Effector memory CD4-positive, alpha-beta T cell (primary cell): ENCODE results near the gene SH3RF3.
"Not testable (repeated sequence)": the region's sequence is repeated elsewhere in the genome, so short reads cannot be mapped to it uniquely, and the experiment has no call there.

Experiments used
- DNase-seq, 3 donors: peaks; one replicate each; pipeline ENCODE4 v3.0.0-alpha.2; 2020
- H3K27ac ChIP-seq: 2 replicates; pipeline ENCODE4 v1.7.0; 2013; ENCODE audit warnings: mild to moderate bottlenecking, low read length, moderate library complexity; ENCODE audit not compliant: insufficient read depth, poor library complexity, severe bottlenecking
- H3K27me3 ChIP-seq: replicated peaks from 2 replicates; pipeline ENCODE4 v1.7.0; 2013; ENCODE audit warnings: mild to moderate bottlenecking, low read length; ENCODE audit not compliant: insufficient read depth, control insufficient read depth, poor library complexity, severe bottlenecking
- H3K36me3 ChIP-seq: 2 replicates; pipeline ENCODE4 v1.7.0; 2013; ENCODE audit warnings: mild to moderate bottlenecking, low read length, moderate library complexity; ENCODE audit not compliant: control insufficient read depth, insufficient read depth
- H3K4me1 ChIP-seq: 2 replicates; pipeline ENCODE4 v1.7.0; 2013; ENCODE audit warnings: low read length, mild to moderate bottlenecking; ENCODE audit not compliant: control insufficient read depth, insufficient read depth, poor library complexity, severe bottlenecking
- H3K4me3 ChIP-seq: 2 replicates; pipeline ENCODE4 v1.7.0; 2013; ENCODE audit warnings: low read length, low read depth, mild to moderate bottlenecking; ENCODE audit not compliant: insufficient read depth, poor library complexity, severe bottlenecking
- H3K9me3 ChIP-seq: 2 replicates; pipeline ENCODE4 v1.7.0; 2013; ENCODE audit warnings: mild to moderate bottlenecking, low read length, moderate library complexity; ENCODE audit not compliant: control insufficient read depth

SH3RF3 gene

GRCh38 chr2:109214651-109215371 is 85.8 kb downstream of the SH3RF3 start:
- Histone ChIP-seq H3K36me3 (no peaks in the 10 kb centered on the region), H3K27me3 (peaks cover 42% of the 10 kb centered on the region), H3K9me3 (no peaks in the 10 kb centered on the region), H3K27ac (no peak overlapping the region), H3K4me3 (no peak overlapping the region), H3K4me1 (peaks cover 52% of the 10 kb centered on the region)
- no peak for DNase-seq

GRCh38 chr2:109215866-109216265 is 86.9 kb downstream of the SH3RF3 start:
- no peak overlapping the region for H3K27ac ChIP-seq
- no peak overlapping the region for H3K4me3 ChIP-seq
- peaks cover 52% of the 10 kb centered on the region for H3K4me1 ChIP-seq
- no peak for DNase-seq
- H3K27me3 ChIP-seq = peaks cover 36% of the 10 kb centered on the region
- H3K36me3 ChIP-seq = no peaks in the 10 kb centered on the region
- no peaks in the 10 kb centered on the region for H3K9me3 ChIP-seq

- peaks cover 52% of the 10 kb centered on the region for H3K4me1 ChIP-seq
- peaks cover 35% of the 10 kb centered on the region for H3K27me3 ChIP-seq
- no peak overlapping the region for H3K4me3 ChIP-seq
- DNase-seq = no peak
- H3K9me3 ChIP-seq = no peaks in the 10 kb centered on the region
- no peaks in the 10 kb centered on the region for H3K36me3 ChIP-seq
- no peak overlapping the region for H3K27ac ChIP-seq
Measured at GRCh38 chr2:109216332-109216731, 87.3 kb downstream of the SH3RF3 start.

- no peaks in the 10 kb centered on the region for H3K36me3 ChIP-seq
- no peak for DNase-seq
- no peak overlapping the region for H3K27ac ChIP-seq
- no peak overlapping the region for H3K4me3 ChIP-seq
- H3K4me1 ChIP-seq = peaks cover 49% of the 10 kb centered on the region
- no peaks in the 10 kb centered on the region for H3K9me3 ChIP-seq
- H3K27me3 ChIP-seq = peaks cover 27% of the 10 kb centered on the region
Measured at GRCh38 chr2:109217362-109218086, 88.5 kb downstream of the SH3RF3 start.

- Histone ChIP-seq H3K9me3 (no peaks in the 10 kb centered on the region), H3K27me3 (peaks cover 20% of the 10 kb centered on the region), H3K36me3 (no peaks in the 10 kb centered on the region), H3K4me3 (no peak overlapping the region), H3K27ac (no peak overlapping the region), H3K4me1 (peaks cover 44% of the 10 kb centered on the region)
- DNase-seq = no peak
Measured at GRCh38 chr2:109218087-109218791, 89.2 kb downstream of the SH3RF3 start.

- Histone ChIP-seq H3K4me3 (no peak overlapping the region), H3K27me3 (peaks cover 17% of the 10 kb centered on the region), H3K36me3 (no peaks in the 10 kb centered on the region), H3K27ac (no peak overlapping the region), H3K4me1 (peaks cover 39% of the 10 kb centered on the region), H3K9me3 (no peaks in the 10 kb centered on the region)
- no peak for DNase-seq
Measured at GRCh38 chr2:109218792-109219126, 89.8 kb downstream of the SH3RF3 start.

GRCh38 chr2:109220860-109221259 is 91.9 kb downstream of the SH3RF3 start:
- DNase-seq = no peak
- no peaks in the 10 kb centered on the region for H3K9me3 ChIP-seq
- peaks cover 18% of the 10 kb centered on the region for H3K4me1 ChIP-seq
- H3K36me3 ChIP-seq = no peaks in the 10 kb centered on the region
- no peak overlapping the region for H3K4me3 ChIP-seq
- no peak overlapping the region for H3K27ac ChIP-seq
- H3K27me3 ChIP-seq = peaks cover 15% of the 10 kb centered on the region

- Histone ChIP-seq H3K4me1 (peaks cover 17% of the 10 kb centered on the region), H3K27me3 (peaks cover 10% of the 10 kb centered on the region)
- DNase-seq, H3K36me3 ChIP-seq, H3K27ac ChIP-seq, H3K4me3 ChIP-seq, H3K9me3 ChIP-seq: not testable (repeated sequence)
Measured at GRCh38 chr2:109221316-109221715, 92.3 kb downstream of the SH3RF3 start.

GRCh38 chr2:109222422-109222821 is 93.4 kb downstream of the SH3RF3 start:
- no peak for DNase-seq
- Histone ChIP-seq H3K27me3 (no peaks in the 10 kb centered on the region), H3K4me3 (no peak overlapping the region), H3K9me3 (no peaks in the 10 kb centered on the region), H3K27ac (no peak overlapping the region), H3K36me3 (no peaks in the 10 kb centered on the region), H3K4me1 (peaks cover 10% of the 10 kb centered on the region)
